SK-N-SH (cell line): Measurements from ENCODE around the gene GPC2.

ENCODE experiments used
- EP300 ChIP-seq, 2 experiments: IDR thresholded peaks; 2 replicates each; pipeline versions ENCODE4 v1.4.0 to v1.6.1; 2012; ENCODE audit warnings: borderline replicate concordance in 1 of 2, low read depth in 1 of 2, low read length in 1 of 2
- EZH2phosphoT487 ChIP-seq: fragments of 200-600 bp; sonication (generic); IDR thresholded peaks from 2 replicates; pipeline ENCODE4 v1.6.1; 2017; ENCODE audit warnings: low read depth, mixed run types, mild to moderate bottlenecking, antibody characterized with exemption, moderate library complexity, borderline replicate concordance
- JUND ChIP-seq: IDR thresholded peaks from 2 replicates; pipeline ENCODE4 v1.4.0; 2012
- MXI1 ChIP-seq: IDR thresholded peaks from 2 replicates; pipeline ENCODE4 v1.6.1; 2012; ENCODE audit warnings: mild to moderate bottlenecking, low read depth, low read length, improper control_type of control experiment
- POLR2AphosphoS5 ChIP-seq: IDR thresholded peaks from 2 replicates; pipeline ENCODE4 v1.6.1; 2012; ENCODE audit warnings: low read depth, low read length
- RCOR1 ChIP-seq: fragments of 150-350 bp; IDR thresholded peaks from 2 replicates; pipeline ENCODE4 v1.6.1; 2017; ENCODE audit warnings: antibody characterized with exemption, low read length
- SMC3 ChIP-seq: IDR thresholded peaks from 2 replicates; pipeline ENCODE4 v1.6.1; 2012; ENCODE audit warnings: low read depth, low read length, improper control_type of control experiment
- TAF1 ChIP-seq: IDR thresholded peaks from 2 replicates; pipeline ENCODE4 v1.6.1; 2012; ENCODE audit warnings: low read depth, mild to moderate bottlenecking, low read length, moderate library complexity, borderline replicate concordance
- YY1 ChIP-seq: IDR thresholded peaks from 2 replicates; pipeline ENCODE4 v1.4.0; 2012; ENCODE audit warnings: low read depth, mild to moderate bottlenecking
- TF ChIP-seq, protein P1 (sequence below): fragments of 200-600 bp; sonication (generic); IDR thresholded peaks from 2 replicates; pipeline ENCODE4 v1.6.1; 2017; ENCODE audit warnings: antibody characterized with exemption, mild to moderate bottlenecking, moderate library complexity
- TF ChIP-seq, protein P2 (sequence below): fragments of 150-350 bp; IDR thresholded peaks from 2 replicates; pipeline ENCODE4 v1.6.1; 2017; ENCODE audit warnings: antibody characterized with exemption, low read length, low read depth, borderline replicate concordance
- TF ChIP-seq, protein P3 (sequence below): IDR thresholded peaks from 2 replicates; pipeline ENCODE4 v1.4.0; 2012; ENCODE audit warnings: low read depth

DNA sequence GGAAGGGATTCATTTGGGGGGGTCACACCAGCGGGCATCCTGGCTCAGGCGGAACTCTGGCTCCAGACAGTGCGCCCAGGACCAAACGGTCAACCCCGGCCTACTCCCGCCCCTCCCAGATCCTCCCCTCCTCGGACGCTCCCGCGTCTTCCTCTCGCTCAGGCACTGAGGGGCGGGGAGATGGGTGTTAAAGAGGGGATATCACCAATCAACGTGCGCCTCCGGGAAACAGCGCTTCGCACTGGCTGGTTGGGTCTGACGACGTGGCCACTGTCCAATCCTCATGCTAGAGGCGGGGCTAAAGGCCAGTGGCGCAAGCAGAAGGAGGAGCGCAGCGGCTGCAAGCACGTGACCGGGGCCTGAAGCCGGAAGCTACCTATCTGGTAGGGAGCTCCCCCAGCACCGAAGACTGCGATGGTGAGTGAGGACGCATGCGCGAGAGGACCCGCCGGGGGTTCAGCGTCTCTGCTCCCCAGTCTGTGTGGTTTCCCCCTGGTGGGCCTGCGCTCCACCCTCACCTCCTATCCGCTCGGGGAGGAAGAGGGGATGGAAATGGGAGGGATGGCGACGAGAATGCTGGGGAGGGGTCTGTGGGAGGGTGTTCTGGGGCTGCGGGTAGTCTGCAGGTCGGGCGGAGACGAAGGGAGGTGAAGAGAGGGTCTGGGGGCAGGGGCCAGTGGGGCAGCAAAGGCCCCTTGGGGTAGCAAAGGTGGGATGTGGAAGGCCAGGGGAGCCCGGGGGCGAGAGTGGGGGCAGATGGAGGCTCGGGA is 28.4 kb downstream of the GPC2 start, which contains the start of gene LAMTOR4:
- TF ChIP-seq, protein P1, sequence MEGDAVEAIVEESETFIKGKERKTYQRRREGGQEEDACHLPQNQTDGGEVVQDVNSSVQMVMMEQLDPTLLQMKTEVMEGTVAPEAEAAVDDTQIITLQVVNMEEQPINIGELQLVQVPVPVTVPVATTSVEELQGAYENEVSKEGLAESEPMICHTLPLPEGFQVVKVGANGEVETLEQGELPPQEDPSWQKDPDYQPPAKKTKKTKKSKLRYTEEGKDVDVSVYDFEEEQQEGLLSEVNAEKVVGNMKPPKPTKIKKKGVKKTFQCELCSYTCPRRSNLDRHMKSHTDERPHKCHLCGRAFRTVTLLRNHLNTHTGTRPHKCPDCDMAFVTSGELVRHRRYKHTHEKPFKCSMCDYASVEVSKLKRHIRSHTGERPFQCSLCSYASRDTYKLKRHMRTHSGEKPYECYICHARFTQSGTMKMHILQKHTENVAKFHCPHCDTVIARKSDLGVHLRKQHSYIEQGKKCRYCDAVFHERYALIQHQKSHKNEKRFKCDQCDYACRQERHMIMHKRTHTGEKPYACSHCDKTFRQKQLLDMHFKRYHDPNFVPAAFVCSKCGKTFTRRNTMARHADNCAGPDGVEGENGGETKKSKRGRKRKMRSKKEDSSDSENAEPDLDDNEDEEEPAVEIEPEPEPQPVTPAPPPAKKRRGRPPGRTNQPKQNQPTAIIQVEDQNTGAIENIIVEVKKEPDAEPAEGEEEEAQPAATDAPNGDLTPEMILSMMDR: peak; percentile 13; the same call in 1 of the 2 replicates
- TF ChIP-seq TAF1 (peak; percentile 69; the same call in 1 of the 2 replicates), MXI1 (peak; percentile 93), JUND (no peak), EP300 (IDR thresholded peaks at IDR 0.05; ENCODE audit: borderline replicate concordance in 1 of 2, low read depth in 1 of 2, low read length in 1 of 2) (peak in 1 of 2 experiments; percentile 17; a peak in 2 of 4 replicates), POLR2AphosphoS5 (peak; percentile 91), YY1 (peak; percentile 54), RCOR1 (0 out of 2 replicates have a peak, but pooled peaks have one; percentile 21), EZH2phosphoT487 (no peak), SMC3 (peak; percentile 15; the same call in 1 of the 2 replicates)
- TF ChIP-seq, protein P2, sequence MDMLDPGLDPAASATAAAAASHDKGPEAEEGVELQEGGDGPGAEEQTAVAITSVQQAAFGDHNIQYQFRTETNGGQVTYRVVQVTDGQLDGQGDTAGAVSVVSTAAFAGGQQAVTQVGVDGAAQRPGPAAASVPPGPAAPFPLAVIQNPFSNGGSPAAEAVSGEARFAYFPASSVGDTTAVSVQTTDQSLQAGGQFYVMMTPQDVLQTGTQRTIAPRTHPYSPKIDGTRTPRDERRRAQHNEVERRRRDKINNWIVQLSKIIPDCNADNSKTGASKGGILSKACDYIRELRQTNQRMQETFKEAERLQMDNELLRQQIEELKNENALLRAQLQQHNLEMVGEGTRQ: peak; percentile 84
- TF ChIP-seq, protein P3, sequence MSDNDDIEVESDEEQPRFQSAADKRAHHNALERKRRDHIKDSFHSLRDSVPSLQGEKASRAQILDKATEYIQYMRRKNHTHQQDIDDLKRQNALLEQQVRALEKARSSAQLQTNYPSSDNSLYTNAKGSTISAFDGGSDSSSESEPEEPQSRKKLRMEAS: peak; percentile 97
